ENCODE measurements around the gene ERCC8.

DNA sequence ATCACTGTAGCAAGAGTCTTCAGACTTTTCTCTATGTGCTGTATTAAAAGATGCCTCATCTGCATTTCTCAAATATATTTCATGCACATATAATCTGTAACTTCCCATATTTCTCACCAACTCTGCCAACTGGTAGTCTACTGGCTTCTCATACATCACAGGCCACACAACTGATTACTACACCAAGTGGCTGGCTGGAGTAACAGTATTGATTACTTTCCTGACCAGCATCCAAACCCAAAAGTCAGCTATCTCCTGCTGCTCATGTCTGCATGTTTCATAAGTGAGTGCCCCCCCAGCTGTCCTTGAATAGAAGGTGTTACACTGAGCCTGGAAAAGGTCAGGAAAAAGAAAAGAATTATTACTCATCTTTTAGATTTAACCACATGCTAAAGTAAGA lies 17.4 kb downstream of the ERCC8 start:
- TF ChIP-seq, protein P1, sequence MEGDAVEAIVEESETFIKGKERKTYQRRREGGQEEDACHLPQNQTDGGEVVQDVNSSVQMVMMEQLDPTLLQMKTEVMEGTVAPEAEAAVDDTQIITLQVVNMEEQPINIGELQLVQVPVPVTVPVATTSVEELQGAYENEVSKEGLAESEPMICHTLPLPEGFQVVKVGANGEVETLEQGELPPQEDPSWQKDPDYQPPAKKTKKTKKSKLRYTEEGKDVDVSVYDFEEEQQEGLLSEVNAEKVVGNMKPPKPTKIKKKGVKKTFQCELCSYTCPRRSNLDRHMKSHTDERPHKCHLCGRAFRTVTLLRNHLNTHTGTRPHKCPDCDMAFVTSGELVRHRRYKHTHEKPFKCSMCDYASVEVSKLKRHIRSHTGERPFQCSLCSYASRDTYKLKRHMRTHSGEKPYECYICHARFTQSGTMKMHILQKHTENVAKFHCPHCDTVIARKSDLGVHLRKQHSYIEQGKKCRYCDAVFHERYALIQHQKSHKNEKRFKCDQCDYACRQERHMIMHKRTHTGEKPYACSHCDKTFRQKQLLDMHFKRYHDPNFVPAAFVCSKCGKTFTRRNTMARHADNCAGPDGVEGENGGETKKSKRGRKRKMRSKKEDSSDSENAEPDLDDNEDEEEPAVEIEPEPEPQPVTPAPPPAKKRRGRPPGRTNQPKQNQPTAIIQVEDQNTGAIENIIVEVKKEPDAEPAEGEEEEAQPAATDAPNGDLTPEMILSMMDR (IDR thresholded peaks at IDR 0.05), result no peak
- no peak for TF ChIP-seq EP300 (IDR thresholded peaks at IDR 0.05)

Measured in esophagus muscularis mucosa (tissue), 3 donors.